Hematopoietic multipotent progenitor cell (in vitro differentiated cells): ENCODE data around the gene HIGD1B. TPM values are rescaled to one million over a fixed set of nuclear protein-coding genes. Genes with fewer than 3 reads are reported as not detected.
"Not testable (repeated sequence)": the region's sequence is repeated elsewhere in the genome, so short reads cannot be mapped to it uniquely, and the experiment has no call there.

Experiments used
- DNase-seq, 3 donors: peaks; one replicate each; pipeline ENCODE4 v3.0.0-alpha.2; 2011 to 2015; ENCODE audit warnings: low read depth in 2 of 3, low spot score in 2 of 3
- total RNA-seq: library from RNA; depleted of rRNA; stranded (reverse); fragments of >200 nt; gene quantifications from one replicate; pipeline ENCODE4 v1.2.3, GENCODE V29; 2012

Gene HIGD1B
- not detected for total RNA-seq

GRCh38 chr17:44847586-44847985 lies at the start of gene HIGD1B:
TSS of gene HIGD1B (plus strand) at chr17:44847883. CDS start at chr17:44848153, 270 bp downstream.
- no peak for DNase-seq

- DNase-seq = no peak
Measured at GRCh38 chr17:44798356-44798755, 49.3 kb upstream of the HIGD1B start.

DNA sequence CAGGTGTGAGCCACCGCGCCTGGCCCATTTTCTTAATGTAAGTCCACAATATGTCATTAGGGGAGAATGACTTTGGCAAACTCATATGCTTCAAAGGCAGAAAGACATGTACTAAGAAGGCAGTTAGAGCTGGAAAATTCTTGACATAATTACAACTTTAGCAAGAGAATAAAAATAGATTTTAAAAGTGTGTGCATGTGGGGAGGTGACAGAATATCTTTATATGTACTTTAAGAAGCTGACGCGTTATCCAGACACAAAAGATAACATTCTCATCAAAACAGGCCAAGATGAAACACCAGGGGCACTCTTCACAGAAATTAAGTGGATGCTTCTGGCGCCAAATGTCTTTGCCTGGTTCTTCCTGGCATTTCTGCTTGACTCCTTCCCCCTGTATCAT lies 45.8 kb upstream of the HIGD1B start:
- DNase-seq = no peak

GRCh38 chr17:44804302-44805089 lies 43.2 kb upstream of the HIGD1B start:
- no peak for DNase-seq

DNA sequence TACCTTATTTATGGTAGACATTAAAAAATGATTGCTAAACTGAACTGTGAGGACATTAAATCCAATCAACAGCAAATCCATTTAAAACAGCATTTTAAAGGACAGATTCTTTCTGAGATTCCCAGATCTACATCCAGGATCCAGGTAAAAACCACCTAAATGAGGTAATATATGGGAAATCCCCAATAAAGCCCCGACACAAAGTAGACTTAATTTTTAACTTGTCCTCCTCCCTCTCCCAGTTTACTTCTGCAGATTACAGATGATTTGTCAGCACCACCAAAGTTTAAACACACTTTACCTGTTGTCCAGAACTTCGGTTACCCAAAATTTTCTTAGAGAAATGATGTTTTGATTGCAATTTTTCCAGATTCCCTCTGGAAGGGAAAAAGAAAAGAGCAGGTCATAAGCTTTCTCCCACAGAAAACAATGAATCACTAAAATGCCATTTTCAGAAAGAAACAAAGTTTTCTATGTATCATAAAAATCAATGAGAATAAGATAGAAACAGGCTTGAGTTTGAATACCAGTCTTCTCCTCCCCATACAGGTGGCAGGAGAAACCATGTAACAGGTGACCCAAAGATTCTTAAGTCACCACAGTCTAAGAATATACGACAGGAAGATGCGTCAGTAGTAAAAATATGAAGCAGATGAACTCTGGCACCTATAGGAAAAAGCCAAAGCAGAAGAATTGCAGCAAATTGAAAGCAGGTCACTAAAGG lies 40.4 kb upstream of the HIGD1B start:
- DNase-seq = no peak

DNA sequence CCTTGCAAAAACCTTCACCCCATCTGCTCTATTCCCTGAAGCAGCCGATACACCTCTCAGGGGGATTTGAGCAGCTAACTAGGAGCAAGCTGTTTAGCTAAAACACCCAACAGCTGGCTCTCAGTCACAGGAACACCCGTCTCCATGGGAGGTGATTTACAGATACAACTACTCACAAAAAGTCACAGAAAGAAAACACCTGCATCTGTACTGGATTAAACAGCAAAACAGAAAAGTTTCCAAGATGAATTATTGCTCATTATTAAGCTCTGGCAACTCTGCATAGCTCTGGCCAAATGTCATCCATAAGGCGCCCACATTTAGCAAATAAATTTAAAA lies 39.9 kb upstream of the HIGD1B start:
- no peak for DNase-seq

GRCh38 chr17:44808156-44808555 lies 39.5 kb upstream of the HIGD1B start:
- DNase-seq = no peak

- not testable (repeated sequence) for DNase-seq
Measured at GRCh38 chr17:44808656-44809388, 38.9 kb upstream of the HIGD1B start.

GRCh38 chr17:44812263-44812662 lies 35.4 kb upstream of the HIGD1B start:
- DNase-seq = no peak

GRCh38 chr17:44818508-44818907 lies 29.2 kb upstream of the HIGD1B start:
- not testable (repeated sequence) for DNase-seq

DNA sequence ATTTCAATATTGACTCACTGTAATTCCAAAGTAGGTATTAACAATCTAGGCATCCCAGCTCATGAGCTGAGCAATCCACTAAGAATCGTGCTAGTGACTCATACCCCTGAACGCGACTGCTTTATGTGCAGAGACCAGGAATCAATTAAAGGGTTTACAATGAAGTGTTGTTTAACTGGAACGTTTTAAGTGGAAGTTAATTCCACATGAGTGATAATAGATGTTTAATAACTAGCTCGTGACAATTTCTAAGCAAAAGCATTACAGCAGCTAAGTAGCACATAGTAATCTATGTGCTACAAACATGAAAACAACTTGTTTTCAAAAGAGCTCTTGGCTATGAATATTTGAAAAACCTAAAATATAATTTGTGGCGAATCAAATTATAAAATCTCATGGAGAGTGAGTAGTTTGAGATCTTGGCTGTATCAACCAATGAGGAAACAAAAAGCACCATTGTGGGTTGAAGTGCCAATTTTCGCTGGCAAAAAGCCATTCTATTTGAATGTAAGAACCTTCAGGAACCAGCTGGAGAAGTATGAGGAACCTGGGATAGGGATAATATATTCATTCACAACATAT lies 27.0 kb upstream of the HIGD1B start:
- no peak for DNase-seq

GRCh38 chr17:44825236-44825635 lies 22.4 kb upstream of the HIGD1B start:
- DNase-seq = not testable (repeated sequence)

DNA sequence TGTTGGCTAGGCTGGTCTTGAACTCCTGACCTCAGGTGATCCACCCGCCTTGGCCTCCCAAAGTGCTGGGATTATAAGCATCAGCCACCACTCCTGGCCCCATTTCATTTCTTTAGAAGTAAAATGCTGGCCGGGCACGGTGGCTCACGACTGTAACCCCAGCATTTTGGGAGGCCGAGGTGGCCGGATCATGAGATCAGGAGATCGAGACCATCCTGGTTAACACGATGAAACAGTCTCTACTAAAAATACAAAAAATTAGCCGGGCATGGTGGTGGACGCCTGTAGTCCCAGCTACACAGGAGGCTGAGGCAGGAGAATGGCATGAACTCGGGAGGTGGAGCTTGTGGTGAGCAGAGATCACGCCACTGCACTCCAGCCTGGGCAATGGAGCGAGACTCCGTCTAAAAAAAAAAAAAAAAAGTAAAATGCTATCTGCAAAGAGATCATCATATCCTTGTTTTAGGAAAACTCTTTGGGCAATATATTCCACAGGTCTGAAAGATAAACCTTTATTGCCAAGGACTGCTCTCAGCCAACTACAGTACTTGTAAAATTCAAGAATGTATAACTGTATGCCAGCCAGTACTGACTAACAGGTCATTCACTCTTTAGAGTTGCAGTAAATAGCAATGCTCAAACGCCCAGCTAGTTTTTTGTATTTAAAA lies 21.4 kb upstream of the HIGD1B start:
- DNase-seq = no peak

DNA sequence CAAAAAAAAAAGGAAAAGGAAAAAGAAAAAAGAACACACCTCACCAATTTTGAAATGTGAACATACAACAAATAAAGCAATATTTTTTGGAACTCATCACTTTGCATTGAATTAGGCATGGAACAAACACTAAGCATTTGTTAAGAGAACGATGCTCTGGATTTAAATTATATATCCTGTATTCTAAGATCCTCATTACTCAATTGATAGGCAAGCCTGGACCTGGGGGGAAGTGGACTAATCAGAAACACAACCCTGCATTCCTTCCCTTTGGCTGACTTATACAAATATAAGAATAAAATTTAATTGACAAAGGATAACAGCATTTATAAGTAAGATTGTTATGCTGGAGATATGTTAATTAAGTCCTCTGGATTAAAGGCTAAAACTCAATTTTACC lies 19.8 kb upstream of the HIGD1B start:
- DNase-seq = no peak

- peak; percentile 7 to 59 (median 44) for DNase-seq
Measured at GRCh38 chr17:44828919-44829522, 18.7 kb upstream of the HIGD1B start.

- DNase-seq = peak in 1 of 3 donors; percentile 9
Measured at GRCh38 chr17:44829523-44830358, 17.9 kb upstream of the HIGD1B start, which contains the start of gene GJC1. TSS of gene GJC1 (minus strand) at chr17:44830287. CDS start at chr17:44805817, 24,470 bp downstream.

DNA sequence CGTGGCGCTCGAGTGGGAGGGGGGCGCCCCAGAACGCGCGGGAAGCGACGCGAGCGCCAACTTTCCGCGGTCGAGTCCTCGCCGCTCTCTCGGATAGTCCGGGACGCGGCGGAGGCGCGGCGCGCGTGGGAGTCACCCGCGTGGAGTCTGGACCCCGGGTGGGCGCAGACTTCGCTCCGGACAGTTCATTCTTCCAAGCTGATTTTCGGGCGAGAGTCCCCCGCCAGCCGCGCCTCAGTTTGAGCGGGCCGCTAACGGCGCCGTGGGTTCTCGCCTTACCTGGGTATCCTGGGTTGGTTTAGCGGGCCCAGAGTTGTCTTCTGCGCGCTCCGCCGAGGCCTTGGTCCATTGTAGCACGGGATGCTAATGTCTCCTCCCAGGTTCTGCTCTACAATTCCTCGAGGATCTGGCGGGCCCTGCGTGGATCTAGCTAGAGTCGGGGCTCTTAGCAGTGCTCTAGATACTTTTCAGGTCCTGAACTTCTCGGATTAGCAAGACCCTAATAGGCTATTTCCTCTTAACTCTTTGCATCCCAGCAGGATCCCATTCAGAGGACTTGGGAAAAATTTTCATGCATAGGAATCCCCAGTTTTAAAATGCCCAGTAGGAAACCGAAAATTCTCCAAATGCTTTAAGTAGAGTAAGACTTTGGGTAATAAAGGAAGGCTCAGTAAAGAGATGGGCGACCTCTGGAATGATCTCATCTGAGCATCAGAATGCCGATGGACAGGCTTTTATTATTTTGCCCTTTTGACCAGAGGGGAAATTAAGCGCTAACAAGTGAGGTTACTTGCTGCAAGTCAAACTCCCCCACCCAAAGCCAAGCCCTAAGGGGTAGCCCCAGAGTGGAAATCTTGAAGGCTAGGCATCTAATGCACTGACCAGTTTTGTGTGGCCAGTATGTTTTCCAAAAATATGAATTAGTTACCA lies 17.1 kb upstream of the HIGD1B start:
- peak in 1 of 3 donors; percentile 9 for DNase-seq

DNA sequence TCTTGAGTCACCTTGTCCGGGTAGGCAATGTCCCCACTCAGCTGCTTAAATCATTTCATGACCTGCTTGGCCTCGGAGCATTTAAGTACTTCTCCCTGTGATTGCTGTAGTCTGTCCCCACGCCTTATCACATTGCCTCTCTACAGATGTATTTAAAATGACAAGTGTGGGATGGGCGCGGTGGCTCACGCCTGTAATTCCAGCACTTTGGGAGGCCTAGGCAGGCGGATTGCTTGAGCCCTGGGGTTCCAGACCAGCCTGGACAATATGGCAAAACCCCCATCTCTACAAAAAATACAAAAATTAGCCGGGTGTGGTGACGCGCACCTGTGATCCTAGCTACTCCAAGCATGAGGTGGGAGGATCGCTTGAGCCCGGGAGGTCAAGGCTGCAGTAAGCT lies 16.3 kb upstream of the HIGD1B start:
- DNase-seq = no peak
